Kidney (tissue), 14 donors: ENCODE results near the gene ITPK1. TPM values are rescaled to one million over a fixed set of nuclear protein-coding genes. Genes with fewer than 3 reads are reported as not detected.
A peak's percentile ranks its signal among the peaks of the same experiment; 100 is the strongest.

Experiments used
- DNase-seq, 5 donors: peaks; one replicate each; pipeline ENCODE4 v3.0.0-alpha.2; 2013 to 2020
- FAIRE-seq: peaks from 2 replicates; lab custom pipeline; 2012; peaks lifted over from hg19 to GRCh38; lab: Jason Lieb, UNC
- H3K27ac ChIP-seq, 2 donors: one replicate each; pipeline ENCODE4 v1.7.0; 2013; ENCODE audit warnings: low read depth in 2 of 2, low read length in 2 of 2, inconsistent platforms in 1 of 2
- H3K27me3 ChIP-seq: one replicate; pipeline ENCODE4 v1.7.1; 2013; ENCODE audit warnings: low read length, inconsistent platforms; ENCODE audit not compliant: control insufficient read depth, insufficient read depth
- H3K36me3 ChIP-seq, 3 donors: one replicate each; pipeline versions ENCODE4 v1.7.0 to v1.7.1; 2013; ENCODE audit warnings: low read length in 3 of 3, control low read depth in 1 of 3, inconsistent platforms in 1 of 3; ENCODE audit not compliant: insufficient read depth in 3 of 3, control insufficient read depth in 2 of 3
- H3K4me1 ChIP-seq, 3 donors: one replicate each; pipeline versions ENCODE4 v1.7.0 to v1.7.1; 2013; ENCODE audit warnings: low read length in 3 of 3, inconsistent platforms in 1 of 3, low read depth in 1 of 3; ENCODE audit not compliant: control insufficient read depth in 2 of 3, insufficient read depth in 2 of 3
- H3K4me3 ChIP-seq, 3 donors: one replicate each; pipeline versions ENCODE4 v1.7.0 to v1.8.1; 2013; ENCODE audit warnings: low read length in 3 of 3, control low read depth in 1 of 3, inconsistent platforms in 1 of 3
- H3K9ac ChIP-seq, 3 donors: one replicate each; pipeline versions ENCODE4 v1.7.0 to v1.7.1; 2013; ENCODE audit warnings: low read length in 3 of 3, control low read depth in 1 of 3, inconsistent platforms in 1 of 3
- H3K9me3 ChIP-seq, 3 donors: one replicate each; pipeline versions ENCODE4 v1.7.0 to v1.7.1; 2013; ENCODE audit warnings: low read length in 3 of 3, control low read depth in 1 of 3, inconsistent platforms in 1 of 3; ENCODE audit not compliant: control insufficient read depth in 2 of 3, insufficient read depth in 1 of 3
- intact Hi-C: fragments of 100-400 bp; cut with DNase I; formaldehyde crosslinking; loops from one replicate; pipeline ENCODE4 v1.11.1; 2022
- polyA plus RNA-seq: library from polyadenylated mRNA; stranded (reverse); fragments of 350-450 nt; fragmentation: Illumina TruSeq; extraction: RNeasy Lipid Tissue Mini Kit (QIAGEN cat#74804); gene quantifications from one replicate; pipeline ENCODE4 v1.2.3, GENCODE V29; 2014; ENCODE audit warnings: low read depth, low replicate concordance; ENCODE audit not compliant: insufficient read depth
- total RNA-seq: library from RNA; stranded (reverse); fragmentation: NEBNext Ultra II Directional; extraction: Animal tissue kit (Norgen Biotek cat#: 25700); gene quantifications from one replicate; pipeline ENCODE4 v1.2.1, GENCODE V29; 2021
- TF ChIP-seq, protein P1 (sequence below): IDR thresholded peaks from 3 replicates; pipeline ENCODE4 v1.5.1; 2012; ENCODE audit warnings: mild to moderate bottlenecking, moderate library complexity, borderline replicate concordance; ENCODE audit not compliant: insufficient read depth; ENCODE audit errors: extremely low read depth
- donor health status: control.
- donor health status: control.
- donor health status: control.
- donor health status: control.
- donor health status: control.
- donor health status: DM: yes; HTN: yes; CAD: no.
- donor health status: Normal renal cell carcinoma (clear cell type).

Gene ITPK1
- total and polyA plus RNA-seq, 2 donors from 2014 or later: 43.6 to 92.0 TPM

DNA sequence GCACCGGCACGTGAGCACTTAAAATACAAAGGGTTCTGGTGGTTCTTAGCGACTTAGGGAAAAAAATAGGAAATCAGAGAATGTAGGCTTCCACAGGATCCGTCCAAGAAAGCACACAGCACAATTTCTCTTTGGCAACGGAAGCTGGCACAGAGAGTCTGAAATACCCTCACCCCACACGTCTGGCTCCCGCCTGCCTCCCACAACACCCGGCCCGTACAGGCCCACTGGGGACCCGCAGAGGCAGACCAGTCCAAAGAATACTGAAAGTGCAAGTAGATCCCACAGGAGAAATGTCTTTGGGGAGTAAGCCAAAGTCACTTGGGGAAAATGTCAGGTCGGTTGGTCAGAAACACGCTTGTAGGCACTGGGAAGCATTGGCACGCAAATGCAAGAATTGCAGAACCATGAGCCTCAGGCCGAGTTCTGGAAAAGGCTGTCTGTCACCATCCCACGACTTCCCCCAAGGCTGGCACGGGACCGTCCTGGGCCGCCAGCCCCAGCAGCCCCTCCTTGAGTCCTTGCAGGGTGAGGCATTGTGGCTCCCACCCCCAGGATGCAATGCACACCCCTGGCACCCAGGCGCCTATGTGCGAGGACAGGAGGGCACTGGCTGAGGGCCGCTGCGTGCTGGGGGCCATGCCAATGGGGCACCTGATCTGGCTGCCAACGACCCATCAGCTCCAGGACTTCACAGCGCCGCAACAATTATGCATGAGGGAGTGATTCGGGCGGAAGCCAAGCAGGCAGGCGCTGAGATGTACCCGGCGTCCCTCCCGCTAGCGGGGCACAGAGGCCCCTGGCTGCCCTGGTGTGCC lies 163.0 kb downstream of the ITPK1 start:
- Histone ChIP-seq H3K36me3 (peaks cover 0 to 42% (median 25%) of the 10 kb centered on the region in 3 donors), H3K4me1 (peaks cover 0 to 2% (median 0%) of the 10 kb centered on the region in 3 donors), H3K27me3 (no peaks in the 10 kb centered on the region), H3K27ac (no peak overlapping the region), H3K4me3 (no peak overlapping the region), H3K9ac (no peak overlapping the region), H3K9me3 (no peaks in the 10 kb centered on the region)
- intact Hi-C loops: loop anchor here (10.0 kb wide), 1 partner anchor 182 kb away; no protein-coding TSS in a partner anchor
- TF ChIP-seq, protein P1, sequence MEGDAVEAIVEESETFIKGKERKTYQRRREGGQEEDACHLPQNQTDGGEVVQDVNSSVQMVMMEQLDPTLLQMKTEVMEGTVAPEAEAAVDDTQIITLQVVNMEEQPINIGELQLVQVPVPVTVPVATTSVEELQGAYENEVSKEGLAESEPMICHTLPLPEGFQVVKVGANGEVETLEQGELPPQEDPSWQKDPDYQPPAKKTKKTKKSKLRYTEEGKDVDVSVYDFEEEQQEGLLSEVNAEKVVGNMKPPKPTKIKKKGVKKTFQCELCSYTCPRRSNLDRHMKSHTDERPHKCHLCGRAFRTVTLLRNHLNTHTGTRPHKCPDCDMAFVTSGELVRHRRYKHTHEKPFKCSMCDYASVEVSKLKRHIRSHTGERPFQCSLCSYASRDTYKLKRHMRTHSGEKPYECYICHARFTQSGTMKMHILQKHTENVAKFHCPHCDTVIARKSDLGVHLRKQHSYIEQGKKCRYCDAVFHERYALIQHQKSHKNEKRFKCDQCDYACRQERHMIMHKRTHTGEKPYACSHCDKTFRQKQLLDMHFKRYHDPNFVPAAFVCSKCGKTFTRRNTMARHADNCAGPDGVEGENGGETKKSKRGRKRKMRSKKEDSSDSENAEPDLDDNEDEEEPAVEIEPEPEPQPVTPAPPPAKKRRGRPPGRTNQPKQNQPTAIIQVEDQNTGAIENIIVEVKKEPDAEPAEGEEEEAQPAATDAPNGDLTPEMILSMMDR: no peak
- peak in 1 of 5 donors; percentile 54 for DNase-seq
- FAIRE-seq: no peak

DNA sequence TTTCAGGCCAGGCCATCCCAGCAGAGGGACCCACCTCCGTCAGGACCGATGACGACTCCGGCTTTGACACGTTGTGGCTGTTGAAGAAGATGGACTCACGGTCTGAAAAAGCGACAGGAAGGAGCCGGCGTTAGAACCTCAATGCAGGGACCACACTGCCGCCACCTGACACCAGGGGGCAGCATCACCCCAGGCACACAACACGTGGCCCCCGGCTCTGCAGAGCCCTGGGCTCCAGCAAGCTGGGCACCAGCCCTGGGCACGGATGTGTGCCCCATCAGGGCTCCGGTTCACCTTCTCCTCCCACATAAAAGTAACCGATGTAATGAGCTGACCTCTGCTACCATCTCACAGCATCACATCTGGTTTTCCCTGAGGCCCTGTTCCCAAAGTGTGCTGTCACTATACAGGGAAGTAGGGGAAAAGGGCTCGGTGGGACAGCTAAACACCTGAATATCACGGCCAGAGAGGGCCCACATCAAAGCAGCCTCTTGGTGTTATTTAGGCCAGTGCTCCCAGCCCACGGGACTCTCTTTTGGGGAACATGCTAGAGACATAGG lies 163.7 kb downstream of the ITPK1 start:
- intact Hi-C loops: loop anchor here (10.0 kb wide), 1 partner anchor 183 kb away; no protein-coding TSS in a partner anchor
- Histone ChIP-seq H3K4me1 (peaks cover 0 to 2% (median 0%) of the 10 kb centered on the region in 3 donors), H3K27me3 (no peaks in the 10 kb centered on the region), H3K9me3 (no peaks in the 10 kb centered on the region), H3K4me3 (no peak overlapping the region), H3K36me3 (peaks cover 0 to 43% (median 21%) of the 10 kb centered on the region in 3 donors), H3K27ac (no peak overlapping the region), H3K9ac (no peak overlapping the region)
- TF ChIP-seq, protein P1: peak; percentile 92
- no peak for FAIRE-seq
- DNase-seq: peak; percentile 67 to 87 (median 77)

GRCh38 chr14:92951261-92951660 lies 164.5 kb downstream of the ITPK1 start:
- Histone ChIP-seq H3K27me3 (no peaks in the 10 kb centered on the region), H3K9ac (no peak overlapping the region), H3K4me1 (peaks cover 0 to 6% (median 0%) of the 10 kb centered on the region in 3 donors), H3K27ac (no peak overlapping the region), H3K9me3 (no peaks in the 10 kb centered on the region), H3K4me3 (no peak overlapping the region), H3K36me3 (peaks cover 0 to 37% (median 20%) of the 10 kb centered on the region in 3 donors)
- peak in 1 of 5 donors; percentile 46 for DNase-seq
- intact Hi-C loops: loop anchor here (10.0 kb wide), 1 partner anchor 184 kb away; no protein-coding TSS in a partner anchor
- FAIRE-seq: no peak
- TF ChIP-seq, protein P1: no peak
